GM12873 (cell line): ENCODE results near the gene SYNPO2.

ENCODE experiments used
- CTCF ChIP-seq: IDR thresholded peaks from 2 replicates; pipeline ENCODE4 v1.5.1; 2012; ENCODE audit warnings: low read depth, mild to moderate bottlenecking, moderate library complexity, low read length, control low read depth; ENCODE audit not compliant: insufficient read depth; ENCODE audit errors: missing control alignments

SYNPO2 gene

GRCh38 chr4:119038116-119038841 is 149.6 kb downstream of the SYNPO2 start:
- TF ChIP-seq CTCF: no peak

GRCh38 chr4:119039160-119039559 is 150.5 kb downstream of the SYNPO2 start:
- TF ChIP-seq CTCF: no peak

- TF ChIP-seq CTCF: no peak
These were observed 151.1 kb downstream of the SYNPO2 start for GRCh38 chr4:119039779-119040178.

- no peak for TF ChIP-seq CTCF
These were observed 151.6 kb downstream of the SYNPO2 start for GRCh38 chr4:119040261-119040660.

- no peak for TF ChIP-seq CTCF
These were observed 152.1 kb downstream of the SYNPO2 start for GRCh38 chr4:119040694-119041185.

GRCh38 chr4:119041396-119041795 is 152.7 kb downstream of the SYNPO2 start:
- no peak for TF ChIP-seq CTCF

GRCh38 chr4:119041951-119042560 is 153.4 kb downstream of the SYNPO2 start:
- TF ChIP-seq CTCF: peak; percentile 64
